ENCODE data around the gene DPH5.
A peak's percentile ranks its signal among the peaks of the same experiment; 100 is the strongest.
"Not testable (repeated sequence)": the region's sequence is repeated elsewhere in the genome, so short reads cannot be mapped to it uniquely, and the experiment has no call there.

Gene DPH5

GRCh38 chr1:101044259-101044658 is 18.7 kb upstream of the DPH5 start:
- Mint-ChIP-seq H3K4me1 (ENCODE audit: low read depth) (peaks cover 15% of the 10 kb centered on the region), H3K27ac (no peak overlapping the region), H3K4me3 (no peak overlapping the region), H3K9me3 (peaks cover 13% of the 10 kb centered on the region), H3K36me3 (ENCODE audit: low read depth) (peaks cover 17% of the 10 kb centered on the region), H3K27me3 (no peaks in the 10 kb centered on the region)

- H3K36me3 Mint-ChIP-seq (ENCODE audit: low read depth): peaks cover 17% of the 10 kb centered on the region
- no peaks in the 10 kb centered on the region for H3K27me3 Mint-ChIP-seq
- no peak overlapping the region for H3K27ac Mint-ChIP-seq
- H3K4me3 Mint-ChIP-seq: no peak overlapping the region
- peaks cover 15% of the 10 kb centered on the region for H3K9me3 Mint-ChIP-seq
- peaks cover 17% of the 10 kb centered on the region for H3K4me1 Mint-ChIP-seq (ENCODE audit: low read depth)
Observed at GRCh38 chr1:101043776-101044175, 18.2 kb upstream of the DPH5 start.

- peaks cover 24% of the 10 kb centered on the region for H3K9me3 Mint-ChIP-seq
- no peak overlapping the region for H3K27ac Mint-ChIP-seq
- H3K27me3 Mint-ChIP-seq: no peaks in the 10 kb centered on the region
- no peak overlapping the region for H3K4me3 Mint-ChIP-seq
- H3K4me1 Mint-ChIP-seq (ENCODE audit: low read depth): peaks cover 31% of the 10 kb centered on the region
- H3K36me3 Mint-ChIP-seq (ENCODE audit: low read depth): peaks cover 17% of the 10 kb centered on the region
Observed at GRCh38 chr1:101041300-101041699, 15.7 kb upstream of the DPH5 start.

- peaks cover 38% of the 10 kb centered on the region for H3K4me1 Mint-ChIP-seq (ENCODE audit: low read depth)
- peaks cover 24% of the 10 kb centered on the region for H3K9me3 Mint-ChIP-seq
- H3K36me3 Mint-ChIP-seq (ENCODE audit: low read depth): peaks cover 18% of the 10 kb centered on the region
- H3K4me3 Mint-ChIP-seq: no peak overlapping the region
- H3K27me3 Mint-ChIP-seq: no peaks in the 10 kb centered on the region
- no peak overlapping the region for H3K27ac Mint-ChIP-seq
Observed at GRCh38 chr1:101040666-101041065, 15.1 kb upstream of the DPH5 start.

GRCh38 chr1:101039245-101039644 is 13.7 kb upstream of the DPH5 start:
- H3K4me3 Mint-ChIP-seq: no peak overlapping the region
- H3K9me3 Mint-ChIP-seq: peaks cover 24% of the 10 kb centered on the region
- H3K36me3 Mint-ChIP-seq (ENCODE audit: low read depth): peaks cover 12% of the 10 kb centered on the region
- peaks cover 42% of the 10 kb centered on the region for H3K4me1 Mint-ChIP-seq (ENCODE audit: low read depth)
- no peak overlapping the region for H3K27ac Mint-ChIP-seq
- H3K27me3 Mint-ChIP-seq: no peaks in the 10 kb centered on the region

DNA sequence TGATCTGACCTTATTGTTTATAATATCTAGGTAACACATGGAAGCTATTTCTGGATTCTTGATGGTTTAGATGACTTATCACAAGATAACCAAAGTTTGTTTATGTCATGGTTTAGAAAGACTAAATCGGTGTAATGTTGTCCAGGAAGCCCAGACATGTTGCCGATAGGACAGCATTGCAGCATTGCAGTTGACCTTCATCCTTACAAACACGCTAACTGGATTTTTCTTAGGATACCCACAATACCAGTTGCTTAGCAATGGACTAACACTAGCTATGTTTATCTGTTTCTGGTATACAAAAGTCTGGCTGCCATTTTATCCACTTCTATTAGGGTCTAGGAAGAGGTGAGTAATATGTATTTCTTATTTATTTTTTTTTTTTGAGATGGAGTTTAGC is 11.7 kb upstream of the DPH5 start:
- peaks cover 24% of the 10 kb centered on the region for H3K9me3 Mint-ChIP-seq
- no peaks in the 10 kb centered on the region for H3K27me3 Mint-ChIP-seq
- H3K4me3 Mint-ChIP-seq: no peak overlapping the region
- peaks cover 23% of the 10 kb centered on the region for H3K36me3 Mint-ChIP-seq (ENCODE audit: low read depth)
- no peak overlapping the region for H3K27ac Mint-ChIP-seq
- peaks cover 48% of the 10 kb centered on the region for H3K4me1 Mint-ChIP-seq (ENCODE audit: low read depth)

DNA sequence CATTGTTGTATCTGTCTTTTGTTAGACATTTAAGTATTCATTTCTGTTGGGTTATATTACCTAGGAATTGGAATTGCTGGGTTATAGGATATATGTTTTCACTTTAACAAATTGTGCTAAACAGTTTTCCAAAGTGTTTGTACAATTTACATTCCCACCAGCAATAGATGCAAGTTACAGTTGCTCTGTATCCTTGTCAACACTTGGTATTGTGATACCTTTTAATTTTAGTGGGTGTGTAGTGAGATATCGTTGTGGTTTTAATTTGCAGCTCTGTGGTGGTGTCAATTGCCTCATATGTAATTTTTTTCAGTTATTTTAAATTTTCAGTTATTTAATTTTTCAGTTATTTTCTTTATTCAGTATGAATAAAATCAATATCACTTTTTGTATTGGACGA is 7.4 kb upstream of the DPH5 start:
- H3K36me3 Mint-ChIP-seq (ENCODE audit: low read depth): peaks cover 58% of the 10 kb centered on the region

GRCh38 chr1:101032129-101032528 is 6.5 kb upstream of the DPH5 start:
- H3K4me3 Mint-ChIP-seq, H3K27me3 Mint-ChIP-seq, H3K27ac Mint-ChIP-seq, H3K9me3 Mint-ChIP-seq: not testable (repeated sequence)
- H3K36me3 Mint-ChIP-seq (ENCODE audit: low read depth): peaks cover 67% of the 10 kb centered on the region
- peaks cover 72% of the 10 kb centered on the region for H3K4me1 Mint-ChIP-seq (ENCODE audit: low read depth)

More for the DNA sequence above, 7.4 kb upstream of the DPH5 start:
- Mint-ChIP-seq H3K9me3 (peaks cover 5% of the 10 kb centered on the region), H3K27ac (no peak overlapping the region), H3K27me3 (no peaks in the 10 kb centered on the region), H3K4me3 (no peak overlapping the region), H3K4me1 (ENCODE audit: low read depth) (peaks cover 67% of the 10 kb centered on the region)

GRCh38 chr1:101030881-101031280 is 5.3 kb upstream of the DPH5 start:
- no peak overlapping the region for H3K4me3 Mint-ChIP-seq
- H3K36me3 Mint-ChIP-seq (ENCODE audit: low read depth): peaks cover 72% of the 10 kb centered on the region
- H3K27ac Mint-ChIP-seq: no peak overlapping the region
- H3K9me3 Mint-ChIP-seq: no peaks in the 10 kb centered on the region
- no peaks in the 10 kb centered on the region for H3K27me3 Mint-ChIP-seq
- peaks cover 73% of the 10 kb centered on the region for H3K4me1 Mint-ChIP-seq (ENCODE audit: low read depth)

DNA sequence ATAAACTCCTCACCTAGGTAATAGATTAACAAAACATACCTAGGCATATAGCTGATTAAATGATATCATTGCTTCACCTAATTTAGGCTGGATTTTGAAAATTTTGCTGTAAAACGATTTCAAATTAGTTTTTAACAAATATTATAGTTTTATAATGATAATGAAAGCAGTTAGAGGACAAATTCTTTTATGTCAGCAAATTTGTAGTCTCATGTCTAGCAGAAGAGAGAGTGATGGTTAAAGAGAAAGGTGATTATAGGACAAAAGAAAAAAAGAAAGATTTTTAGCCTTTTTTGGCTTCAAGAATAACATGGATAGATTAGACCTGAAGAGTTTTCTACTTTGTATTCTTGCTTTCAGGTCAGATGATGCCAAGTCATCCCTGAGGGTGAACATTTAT is 3.6 kb upstream of the DPH5 start:
- Mint-ChIP-seq H3K4me1 (ENCODE audit: low read depth) (peaks cover 73% of the 10 kb centered on the region), H3K27me3 (no peaks in the 10 kb centered on the region), H3K9me3 (no peaks in the 10 kb centered on the region), H3K4me3 (peak overlapping the region; percentile 6), H3K36me3 (ENCODE audit: low read depth) (peaks cover 71% of the 10 kb centered on the region), H3K27ac (no peak overlapping the region)

DNA sequence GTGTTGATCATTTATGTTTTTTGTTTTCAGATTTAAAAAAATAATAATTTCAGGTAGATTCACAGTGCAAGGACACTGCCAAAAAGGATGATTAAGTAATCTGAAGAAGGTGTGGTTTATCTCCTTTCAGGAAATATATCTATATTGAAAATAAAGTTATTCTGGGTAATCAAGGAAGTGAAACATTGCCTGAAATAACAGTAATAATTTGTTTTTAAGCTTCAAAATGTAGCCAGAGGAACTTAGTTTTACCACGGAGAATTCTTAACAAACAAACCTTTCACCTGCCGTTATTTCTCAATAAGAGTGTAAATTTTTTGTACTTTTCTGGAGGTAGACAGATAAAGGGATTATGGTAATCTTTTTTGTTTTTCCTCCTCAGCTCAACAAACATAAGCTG is 2.9 kb upstream of the DPH5 start:
- Mint-ChIP-seq H3K36me3 (ENCODE audit: low read depth) (peaks cover 73% of the 10 kb centered on the region), H3K27me3 (no peaks in the 10 kb centered on the region), H3K27ac (no peak overlapping the region), H3K4me1 (ENCODE audit: low read depth) (peaks cover 74% of the 10 kb centered on the region), H3K9me3 (no peaks in the 10 kb centered on the region), H3K4me3 (peak overlapping the region; percentile 99)

DNA sequence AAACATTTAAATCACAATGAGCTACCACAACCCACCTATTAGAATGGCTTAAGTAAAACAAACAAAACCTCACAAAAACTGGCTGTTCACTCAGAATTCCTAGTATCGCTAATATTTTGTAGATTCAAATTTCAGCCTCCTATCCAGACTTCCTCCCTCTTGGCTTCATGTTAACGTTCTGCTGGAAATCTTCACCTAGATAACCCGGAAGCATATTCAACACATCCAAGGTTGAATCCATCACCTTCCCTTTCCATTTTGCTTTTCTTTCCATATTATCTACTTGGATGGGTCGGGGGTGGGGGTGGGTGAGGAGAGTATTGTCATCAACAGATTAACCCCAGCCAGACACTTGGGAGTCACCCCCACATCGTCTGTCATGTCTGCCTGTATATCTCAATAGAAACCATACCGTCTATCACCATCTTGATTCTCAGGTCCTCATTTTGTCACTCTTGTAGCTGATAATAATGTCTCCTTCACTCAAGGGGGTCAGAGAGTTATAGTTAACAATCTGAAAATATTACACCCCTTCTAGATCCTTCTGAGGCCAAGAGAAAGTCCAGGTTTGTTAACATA is 1.7 kb upstream of the DPH5 start:
- Mint-ChIP-seq H3K4me1 (ENCODE audit: low read depth) (peaks cover 82% of the 10 kb centered on the region), H3K27ac (peak overlapping the region; percentile 38), H3K4me3 (peak overlapping the region; percentile 99), H3K36me3 (ENCODE audit: low read depth) (peaks cover 76% of the 10 kb centered on the region), H3K27me3 (no peaks in the 10 kb centered on the region), H3K9me3 (no peaks in the 10 kb centered on the region)

GRCh38 chr1:101026430-101026788 is 825 bp upstream of the DPH5 start:
- peak overlapping the region; percentile 98 for H3K27ac Mint-ChIP-seq
- peaks cover 82% of the 10 kb centered on the region for H3K4me1 Mint-ChIP-seq (ENCODE audit: low read depth)
- H3K4me3 Mint-ChIP-seq: peak overlapping the region; percentile 99
- H3K9me3 Mint-ChIP-seq: no peaks in the 10 kb centered on the region
- no peaks in the 10 kb centered on the region for H3K27me3 Mint-ChIP-seq
- peaks cover 77% of the 10 kb centered on the region for H3K36me3 Mint-ChIP-seq (ENCODE audit: low read depth)

GRCh38 chr1:101025283-101025656 is 314 bp downstream of the DPH5 start:
- H3K4me3 Mint-ChIP-seq: peak overlapping the region; percentile 99
- peaks cover 80% of the 10 kb centered on the region for H3K36me3 Mint-ChIP-seq (ENCODE audit: low read depth)
- no peaks in the 10 kb centered on the region for H3K27me3 Mint-ChIP-seq
- H3K27ac Mint-ChIP-seq: peak overlapping the region; percentile 98
- no peaks in the 10 kb centered on the region for H3K9me3 Mint-ChIP-seq
- H3K4me1 Mint-ChIP-seq (ENCODE audit: low read depth): peaks cover 81% of the 10 kb centered on the region

- Mint-ChIP-seq H3K27ac (no peak overlapping the region), H3K4me1 (ENCODE audit: low read depth) (peaks cover 66% of the 10 kb centered on the region), H3K4me3 (peak overlapping the region; percentile 3), H3K36me3 (ENCODE audit: low read depth) (peaks cover 73% of the 10 kb centered on the region), H3K27me3 (no peaks in the 10 kb centered on the region), H3K9me3 (no peaks in the 10 kb centered on the region)
Observed at GRCh38 chr1:101022294-101022693, 3.3 kb downstream of the DPH5 start.

- Mint-ChIP-seq H3K27ac (no peak overlapping the region), H3K36me3 (ENCODE audit: low read depth) (peaks cover 88% of the 10 kb centered on the region), H3K27me3 (no peaks in the 10 kb centered on the region), H3K9me3 (no peaks in the 10 kb centered on the region), H3K4me3 (no peak overlapping the region), H3K4me1 (ENCODE audit: low read depth) (peaks cover 41% of the 10 kb centered on the region)
Observed at GRCh38 chr1:101017448-101017847, 8.1 kb downstream of the DPH5 start.

All from stimulated activated naive CD8-positive, alpha-beta T cell treated with anti-CD3 and anti-CD28 coated beads, Interleukin-15, Interleukin-2, amounts not matched to agents 100 ng/mL and 50 ng/mL, for 24 hours (primary cell).